ENCODE data around the gene TMBIM1.

The TMBIM1 gene

GRCh38 chr2:218271487-218271797, 20.9 kb downstream of the TMBIM1 start:
- no peak for DNase-seq

- DNase-seq, result no peak
These were observed 21.4 kb downstream of the TMBIM1 start for GRCh38 chr2:218270721-218271486.

GRCh38 chr2:218269900-218270720, 22.2 kb downstream of the TMBIM1 start, which contains the start of the genes AAMP and PNKD:
Gene AAMP, minus strand, starts transcription at chr2:218270137. Its CDS starts 51 bp downstream, at chr2:218270086.
Gene PNKD, plus strand, starts transcription at chr2:218270519. Its CDS starts 17 bp downstream, at chr2:218270536.
- peak; percentile 99 for DNase-seq

- no peak for DNase-seq
These were observed 25.0 kb downstream of the TMBIM1 start for GRCh38 chr2:218267259-218267658.

- DNase-seq, result no peak
These were observed 25.9 kb downstream of the TMBIM1 start for GRCh38 chr2:218266316-218266979.

GRCh38 chr2:218265626-218266025, 26.7 kb downstream of the TMBIM1 start:
- DNase-seq, result no peak

- no peak for DNase-seq
These were observed 27.3 kb downstream of the TMBIM1 start for GRCh38 chr2:218264773-218265561.

- DNase-seq, result no peak
These were observed 28.3 kb downstream of the TMBIM1 start for GRCh38 chr2:218263817-218264641.

GRCh38 chr2:218262631-218263586, 29.4 kb downstream of the TMBIM1 start:
- no peak for DNase-seq

- no peak for DNase-seq
These were observed 30.1 kb downstream of the TMBIM1 start for GRCh38 chr2:218262237-218262600.

- peak; percentile 40 for DNase-seq
These were observed 30.7 kb downstream of the TMBIM1 start for GRCh38 chr2:218261423-218262236.

- peak; percentile 66 for DNase-seq
These were observed 31.4 kb downstream of the TMBIM1 start, which contains the start of gene GPBAR1 for GRCh38 chr2:218260742-218261422. Gene GPBAR1, plus strand, starts transcription at chr2:218261015. Its CDS starts 1,710 bp downstream, at chr2:218262725.

GRCh38 chr2:218260166-218260565, 32.1 kb downstream of the TMBIM1 start:
- no peak for DNase-seq

- no peak for DNase-seq
These were observed 33.0 kb downstream of the TMBIM1 start for GRCh38 chr2:218259099-218259961.

- peak; percentile 19 for DNase-seq
These were observed 34.8 kb downstream of the TMBIM1 start for GRCh38 chr2:218257390-218257981.

GRCh38 chr2:218256612-218257350, 35.5 kb downstream of the TMBIM1 start:
- DNase-seq, result no peak

GRCh38 chr2:218255446-218255845, 36.9 kb downstream of the TMBIM1 start:
- no peak for DNase-seq
